ENCODE data around the gene NPM1. TPM values are rescaled to one million over a fixed set of nuclear protein-coding genes. Genes with fewer than 3 reads are reported as not detected.

Gene NPM1
- total RNA-seq, 2 experiments from 2014 or later = 1,050 to 1,562 TPM

DNA sequence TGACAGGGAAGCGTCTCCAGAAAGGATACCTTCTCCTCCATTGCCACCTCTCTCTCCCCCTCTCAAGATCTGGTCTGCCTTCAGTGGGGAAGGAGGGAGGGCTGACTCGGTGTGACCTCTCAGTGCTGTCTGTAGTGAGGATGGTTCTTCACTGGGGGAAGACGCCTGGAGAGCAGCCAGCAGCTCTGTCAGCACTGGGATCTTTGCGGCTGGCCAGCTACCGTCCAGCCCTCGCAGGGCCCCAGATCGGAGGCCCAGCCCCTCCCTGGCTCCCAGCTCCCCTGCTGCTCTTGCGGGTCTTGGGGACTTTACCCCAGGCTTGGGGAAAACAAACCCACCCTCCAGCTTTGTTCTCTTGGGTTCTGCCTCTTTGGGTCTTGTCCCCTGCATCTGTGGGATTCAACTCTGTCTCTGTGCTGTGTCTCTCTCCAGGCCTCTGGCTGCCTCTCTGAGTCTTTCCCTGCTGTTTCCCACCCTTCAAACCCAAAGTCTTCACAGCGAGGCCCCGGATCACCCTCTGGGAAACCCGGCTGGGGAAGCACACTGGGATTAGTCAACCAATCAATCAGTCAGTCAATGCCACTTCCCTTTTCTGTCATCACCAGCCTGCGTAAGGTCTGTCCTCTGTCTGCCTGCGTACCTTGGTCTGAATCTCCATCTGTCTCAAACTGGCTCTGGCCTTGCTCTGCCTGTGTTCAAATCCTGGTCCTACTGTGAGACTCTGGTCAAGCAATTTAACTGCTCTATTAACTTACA, 54.8 kb downstream of the NPM1 start:
- H3K27me3 Mint-ChIP-seq = no peaks in the 10 kb centered on the region
- H3K4me3 Mint-ChIP-seq = no peak overlapping the region
- POLR2A ChIA-PET = no interaction called here
- H3K4me1 Mint-ChIP-seq = no peaks in the 10 kb centered on the region
- H3K27ac Mint-ChIP-seq = no peak overlapping the region
- H3K36me3 Mint-ChIP-seq (ENCODE audit: low read depth) = no peaks in the 10 kb centered on the region
- CTCF ChIA-PET = interaction anchor here (1.2 kb wide), 1 partner anchor 22 kb away, joined by 3 read pairs; no protein-coding TSS in a partner anchor
- no peak for DNase-seq
- H3K9me3 Mint-ChIP-seq = no peaks in the 10 kb centered on the region

DNA sequence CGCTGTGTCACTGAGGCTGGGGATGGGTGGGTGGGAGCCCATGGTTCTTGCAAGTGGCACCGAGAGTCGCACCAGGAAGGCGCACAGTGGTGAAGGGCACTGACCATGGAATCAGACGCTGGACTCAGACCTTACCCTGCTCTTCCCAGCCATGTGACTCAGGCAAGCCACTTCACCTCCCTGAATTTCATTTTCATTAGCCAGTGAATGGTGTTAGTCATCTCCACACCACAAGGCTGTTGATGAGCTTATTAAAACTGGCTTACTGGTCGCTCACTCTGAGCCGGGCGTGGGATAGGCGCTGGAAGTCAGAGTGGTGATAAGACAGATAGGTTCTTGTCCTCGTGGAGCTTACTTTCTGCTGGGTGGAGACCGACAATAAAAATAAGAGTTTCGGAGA, 56.9 kb downstream of the NPM1 start:
- DNase-seq = no peak
- Mint-ChIP-seq H3K27me3 (peaks cover 3% of the 10 kb centered on the region), H3K27ac (no peak overlapping the region), H3K9me3 (no peaks in the 10 kb centered on the region), H3K4me3 (no peak overlapping the region), H3K36me3 (ENCODE audit: low read depth) (no peaks in the 10 kb centered on the region), H3K4me1 (no peaks in the 10 kb centered on the region)
- ChIA-PET POLR2A (no interaction called here), CTCF (interaction anchor here (0.8 kb wide), 1 partner anchor 9 kb away, joined by 3 read pairs; no protein-coding TSS in a partner anchor)

DNA sequence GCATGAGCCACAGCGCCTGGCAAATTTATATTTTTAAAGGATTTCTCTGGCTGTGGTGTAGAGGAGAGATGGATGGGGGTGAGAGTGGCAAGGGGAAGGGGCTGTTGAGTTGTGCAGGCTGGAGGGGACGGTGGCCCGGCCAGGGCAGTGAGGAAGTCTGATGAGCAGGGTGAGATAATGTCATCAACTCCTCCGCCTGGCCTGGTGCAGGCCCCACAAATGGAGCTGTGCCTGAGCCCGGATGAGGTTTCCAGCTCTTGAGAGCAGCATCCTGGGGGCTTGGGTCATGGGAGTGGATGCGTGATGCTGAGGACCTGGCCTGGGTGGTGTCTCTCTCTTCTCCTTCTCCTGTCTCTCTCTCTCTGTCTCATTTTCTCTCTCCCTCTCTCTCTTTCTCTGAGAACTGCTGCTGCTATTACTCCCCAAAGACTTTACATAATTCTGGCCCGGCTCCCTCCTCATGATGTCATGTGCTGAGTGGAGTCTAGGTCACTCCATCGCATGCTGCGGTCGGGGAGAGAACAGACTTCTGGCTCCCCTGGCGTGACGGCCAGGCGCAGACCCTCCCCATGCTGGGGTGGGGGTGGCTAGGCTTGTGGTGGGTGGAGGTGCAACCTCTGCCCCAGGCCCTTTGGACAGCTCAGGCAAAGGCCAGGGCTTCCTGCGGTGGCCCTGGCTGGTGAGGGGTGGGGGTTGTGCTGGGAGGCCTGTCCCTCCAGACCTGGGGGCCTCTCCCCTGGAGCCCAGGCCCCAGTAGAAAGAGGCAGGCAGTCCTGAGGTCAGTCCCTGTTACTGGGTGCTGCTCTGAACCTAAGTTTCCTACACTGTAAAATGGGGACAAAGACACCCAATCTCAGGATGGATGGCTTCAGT, 58.2 kb downstream of the NPM1 start:
- Mint-ChIP-seq H3K9me3 (no peaks in the 10 kb centered on the region), H3K4me3 (no peak overlapping the region), H3K27me3 (peaks cover 11% of the 10 kb centered on the region), H3K4me1 (no peaks in the 10 kb centered on the region), H3K36me3 (ENCODE audit: low read depth) (no peaks in the 10 kb centered on the region), H3K27ac (no peak overlapping the region)
- no peak for DNase-seq
- CTCF ChIA-PET = no interaction called here
- POLR2A ChIA-PET = no interaction called here

DNA sequence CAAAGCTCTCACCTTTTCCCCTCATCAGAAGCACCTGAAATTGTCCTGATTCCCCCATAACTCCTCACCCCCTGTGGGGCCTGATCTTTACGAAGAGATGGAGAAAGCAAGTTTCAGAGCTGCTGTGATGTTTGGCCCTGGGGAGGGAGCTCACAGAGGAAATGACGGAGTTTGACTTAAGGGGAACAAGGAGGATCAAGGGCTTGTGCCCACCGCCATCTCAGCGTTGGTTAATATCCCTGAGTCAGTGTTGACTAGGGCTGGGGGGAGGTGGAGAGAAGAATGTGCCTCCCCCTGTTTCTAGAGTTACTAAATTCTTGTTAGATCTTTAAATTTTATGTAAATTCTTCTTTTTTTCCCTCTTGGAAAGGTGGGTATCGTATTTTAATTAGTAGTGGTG, 59.6 kb downstream of the NPM1 start:
- Mint-ChIP-seq H3K4me1 (peaks cover 3% of the 10 kb centered on the region), H3K4me3 (no peak overlapping the region), H3K27me3 (peaks cover 19% of the 10 kb centered on the region), H3K9me3 (no peaks in the 10 kb centered on the region), H3K27ac (no peak overlapping the region), H3K36me3 (ENCODE audit: low read depth) (no peaks in the 10 kb centered on the region)
- DNase-seq = no peak
- ChIA-PET CTCF (no interaction called here), POLR2A (no interaction called here)

DNA sequence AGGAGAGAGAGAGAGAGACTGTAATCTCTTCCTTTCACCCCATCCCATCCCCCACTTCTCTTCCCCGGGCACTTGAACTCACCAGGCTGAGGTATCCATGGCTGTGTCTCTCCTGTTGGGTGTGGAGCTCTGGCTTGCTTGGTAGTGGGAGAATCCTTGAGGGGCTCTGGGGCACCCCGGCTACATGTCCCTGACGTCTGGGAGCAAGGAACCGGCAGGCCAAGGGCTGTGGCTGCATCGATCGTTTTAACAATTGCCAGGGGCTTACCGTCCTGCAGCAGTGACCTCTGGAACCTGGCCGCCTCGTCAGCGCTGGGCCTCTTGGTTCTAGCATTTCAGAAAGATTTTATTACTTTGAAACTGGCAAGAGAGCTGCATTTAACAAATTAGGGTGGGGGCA, 61.8 kb downstream of the NPM1 start:
- no peaks in the 10 kb centered on the region for H3K36me3 Mint-ChIP-seq (ENCODE audit: low read depth)
- no peak for DNase-seq
- POLR2A ChIA-PET = no interaction called here
- H3K4me1 Mint-ChIP-seq = peaks cover 3% of the 10 kb centered on the region
- H3K27me3 Mint-ChIP-seq = peaks cover 27% of the 10 kb centered on the region
- CTCF ChIA-PET = no interaction called here
- no peaks in the 10 kb centered on the region for H3K9me3 Mint-ChIP-seq
- no peak overlapping the region for H3K4me3 Mint-ChIP-seq
- H3K27ac Mint-ChIP-seq = no peak overlapping the region

DNA sequence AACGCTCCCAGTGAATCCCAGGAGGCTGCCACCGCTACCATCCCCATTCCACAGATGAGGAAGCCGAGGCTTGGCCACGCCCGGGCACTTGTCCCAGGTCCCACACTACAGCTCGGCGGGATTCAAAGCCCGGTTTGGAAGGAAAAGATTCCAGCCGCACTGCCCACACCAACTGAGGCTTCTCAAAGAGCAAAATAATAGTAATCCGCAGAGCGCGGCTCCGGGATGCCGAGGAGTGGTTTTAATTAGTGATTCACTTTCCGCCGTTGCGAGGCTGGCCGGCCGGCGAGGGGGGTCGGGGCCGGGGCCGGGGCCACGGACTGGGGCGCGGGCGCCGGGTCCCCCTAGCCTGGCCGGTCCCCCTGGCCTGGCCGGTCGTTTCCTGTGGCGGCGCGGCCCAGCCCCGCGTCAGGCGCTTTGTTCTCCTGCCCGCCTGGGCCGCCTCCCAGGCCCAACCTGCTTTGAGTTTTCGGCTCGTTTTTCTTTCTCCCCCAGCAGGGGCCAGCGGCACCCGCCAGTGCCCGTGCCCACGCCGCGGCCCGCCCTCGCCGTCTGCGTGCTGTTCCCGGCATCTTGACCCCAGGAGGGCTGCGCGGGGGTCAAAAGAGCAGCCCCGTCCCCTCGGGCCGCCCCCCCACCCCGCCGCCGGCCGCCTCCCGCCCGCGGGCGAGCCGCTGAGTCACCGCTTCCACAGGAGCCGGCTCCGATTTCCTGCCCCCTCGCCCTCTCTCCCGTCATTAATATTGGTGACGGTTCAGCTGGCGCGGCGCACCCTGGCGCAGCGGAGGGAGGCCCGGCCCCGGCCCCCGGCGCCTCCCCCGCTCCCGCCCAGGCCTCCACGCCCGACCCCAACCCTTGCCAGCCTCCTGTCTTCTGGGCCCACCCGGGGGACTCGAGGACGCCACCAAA, 63.0 kb downstream of the NPM1 start:
- peaks cover 27% of the 10 kb centered on the region for H3K27me3 Mint-ChIP-seq
- no peaks in the 10 kb centered on the region for H3K9me3 Mint-ChIP-seq
- no peak for DNase-seq
- H3K36me3 Mint-ChIP-seq (ENCODE audit: low read depth) = no peaks in the 10 kb centered on the region
- H3K4me1 Mint-ChIP-seq = peaks cover 3% of the 10 kb centered on the region
- CTCF ChIA-PET = no interaction called here
- POLR2A ChIA-PET = no interaction called here
- no peak overlapping the region for H3K27ac Mint-ChIP-seq
- no peak overlapping the region for H3K4me3 Mint-ChIP-seq

DNA sequence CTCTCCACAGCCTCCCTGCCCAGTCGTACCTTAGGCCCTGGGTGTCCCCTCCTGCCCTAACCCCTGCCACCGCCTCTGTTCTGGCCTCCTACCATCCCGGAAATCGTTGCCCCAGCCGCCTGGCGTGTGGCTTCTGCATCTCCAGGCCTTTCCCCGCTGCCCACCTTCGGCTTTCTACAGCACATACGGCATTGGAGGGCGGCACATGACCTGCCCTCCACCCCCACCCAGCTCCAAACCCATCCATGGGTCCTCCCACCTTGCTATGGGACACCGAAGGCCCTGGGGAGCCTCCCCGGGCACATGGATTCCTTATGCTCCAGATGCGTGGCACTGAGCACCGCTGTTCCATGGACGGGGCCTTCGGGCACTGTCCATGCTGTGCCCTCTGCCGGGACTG, 63.8 kb downstream of the NPM1 start:
- POLR2A ChIA-PET = no interaction called here

DNA sequence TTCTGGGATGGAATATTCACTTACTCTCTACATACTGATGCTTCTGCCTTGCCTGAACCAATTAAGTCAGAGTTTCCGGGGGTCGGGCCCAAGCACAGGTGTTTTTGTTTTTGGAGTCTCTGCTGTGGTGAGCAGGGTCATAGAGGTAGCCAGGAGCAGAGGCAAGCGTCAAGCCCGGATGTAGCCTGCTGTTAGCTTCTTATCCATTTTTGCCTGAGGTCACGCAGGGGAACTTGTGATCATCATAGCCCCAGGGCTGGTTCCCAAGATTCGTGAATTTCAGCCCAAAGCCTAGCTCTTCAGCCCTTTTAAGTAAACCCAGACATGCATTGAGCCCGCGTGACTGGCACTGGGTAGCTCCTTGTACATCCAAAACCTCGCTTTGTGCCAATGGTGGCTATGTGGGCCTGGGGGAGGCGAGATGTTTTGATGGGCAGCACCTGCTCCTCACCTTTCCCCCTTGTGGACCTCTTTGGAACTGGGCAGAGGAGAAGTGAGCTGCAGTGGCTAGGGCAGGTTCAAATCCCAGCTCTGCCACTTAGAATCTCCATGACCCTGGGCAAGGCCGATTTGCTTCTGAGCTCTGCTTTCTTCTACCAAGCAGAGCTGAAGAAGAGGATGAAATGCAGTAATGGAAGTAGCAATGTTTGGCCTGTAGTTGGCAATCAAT, 65.5 kb downstream of the NPM1 start:
- POLR2A ChIA-PET = no interaction called here
- H3K9me3 Mint-ChIP-seq = no peaks in the 10 kb centered on the region
- H3K27me3 Mint-ChIP-seq = peaks cover 27% of the 10 kb centered on the region
- no peak overlapping the region for H3K4me3 Mint-ChIP-seq
- peaks cover 3% of the 10 kb centered on the region for H3K4me1 Mint-ChIP-seq
- no peak overlapping the region for H3K27ac Mint-ChIP-seq
- no peaks in the 10 kb centered on the region for H3K36me3 Mint-ChIP-seq (ENCODE audit: low read depth)
- CTCF ChIA-PET = interaction anchor here (1.4 kb wide), 1 partner anchor 30 kb away, joined by 3 read pairs; no protein-coding TSS in a partner anchor
- DNase-seq = no peak

More for the DNA sequence above, 63.8 kb downstream of the NPM1 start:
- Mint-ChIP-seq H3K27me3 (peaks cover 27% of the 10 kb centered on the region), H3K27ac (no peak overlapping the region), H3K36me3 (ENCODE audit: low read depth) (no peaks in the 10 kb centered on the region), H3K4me3 (peak overlapping the region; percentile 26), H3K4me1 (peaks cover 3% of the 10 kb centered on the region), H3K9me3 (no peaks in the 10 kb centered on the region)
- CTCF ChIA-PET = no interaction called here
- no peak for DNase-seq

DNA sequence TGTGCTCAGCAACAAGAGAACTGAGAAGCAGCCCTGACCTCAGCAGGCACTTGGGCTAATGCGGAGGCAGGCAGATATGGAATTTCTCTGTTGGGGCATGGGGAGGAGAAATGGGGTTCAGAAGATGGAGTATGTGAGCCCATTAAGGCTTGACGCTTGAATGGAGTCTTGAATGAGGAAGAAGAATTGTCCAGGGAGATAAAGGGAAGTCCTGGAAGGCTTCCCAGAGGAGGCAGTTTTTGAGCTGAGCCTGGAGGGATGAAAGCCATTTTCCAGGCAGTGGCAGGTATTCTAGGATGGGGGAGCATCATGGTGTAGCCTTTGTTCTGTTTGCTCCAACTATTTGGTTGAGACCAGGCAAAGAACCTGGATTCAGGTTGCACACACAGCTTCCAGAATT, 66.3 kb downstream of the NPM1 start:
- Mint-ChIP-seq H3K27ac (no peak overlapping the region), H3K27me3 (peaks cover 27% of the 10 kb centered on the region), H3K9me3 (no peaks in the 10 kb centered on the region), H3K4me1 (peaks cover 3% of the 10 kb centered on the region), H3K4me3 (no peak overlapping the region), H3K36me3 (ENCODE audit: low read depth) (no peaks in the 10 kb centered on the region)
- no peak for DNase-seq
- ChIA-PET CTCF (interaction anchor here (0.6 to 1.4 kb wide), 2 partner anchors 31 to 333 kb away, joined by 3 to 4 read pairs; no protein-coding TSS in a partner anchor), POLR2A (no interaction called here)

DNA sequence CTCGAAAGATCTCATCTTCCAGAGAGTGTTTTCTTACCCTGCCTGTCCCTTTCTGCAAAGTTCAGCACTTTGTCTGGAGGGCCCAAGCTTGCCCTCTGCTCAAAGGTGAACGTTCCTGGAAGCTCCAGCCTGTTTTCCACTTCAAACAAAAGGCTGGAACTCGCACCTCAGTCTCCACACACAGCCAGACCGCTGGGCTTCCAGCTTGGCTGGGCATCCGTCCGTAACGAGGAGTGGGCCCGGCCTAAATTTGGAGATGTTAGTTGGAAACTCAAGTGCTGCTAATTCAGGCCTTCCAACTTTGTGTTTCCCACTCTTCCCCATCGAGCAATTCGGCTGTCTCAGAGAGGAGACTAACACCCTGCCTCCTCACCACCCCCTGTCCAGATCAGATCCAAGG, 66.9 kb downstream of the NPM1 start:
- Mint-ChIP-seq H3K36me3 (ENCODE audit: low read depth) (no peaks in the 10 kb centered on the region), H3K27me3 (peaks cover 24% of the 10 kb centered on the region), H3K9me3 (no peaks in the 10 kb centered on the region), H3K4me1 (peaks cover 3% of the 10 kb centered on the region), H3K27ac (no peak overlapping the region), H3K4me3 (no peak overlapping the region)
- ChIA-PET POLR2A (interaction anchor here (0.6 kb wide), 1 partner anchor 282 kb away, joined by 3 read pairs; no protein-coding TSS in a partner anchor), CTCF (no interaction called here)
- DNase-seq = no peak

DNA sequence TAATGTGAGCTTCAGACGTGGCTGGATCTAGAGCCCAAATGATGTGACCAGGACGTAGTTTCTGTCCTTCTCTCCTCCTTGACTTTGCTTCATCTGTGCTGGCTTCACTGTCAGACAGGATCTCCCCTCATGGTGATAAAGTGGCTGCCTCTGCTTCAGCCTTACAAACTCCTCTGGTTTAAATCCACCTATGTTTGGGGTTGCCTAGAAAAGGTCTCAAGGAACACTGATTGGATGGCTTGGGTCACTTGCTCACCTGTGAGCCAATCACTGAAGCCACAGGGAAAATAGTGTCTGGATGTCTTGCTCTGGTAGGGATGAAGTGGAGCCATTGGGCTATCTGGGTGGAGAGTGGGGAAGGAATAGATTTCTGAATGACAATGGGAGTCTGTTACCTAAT, 67.9 kb downstream of the NPM1 start:
- Mint-ChIP-seq H3K9me3 (no peaks in the 10 kb centered on the region), H3K4me1 (peaks cover 3% of the 10 kb centered on the region), H3K27me3 (peaks cover 15% of the 10 kb centered on the region), H3K4me3 (no peak overlapping the region), H3K27ac (no peak overlapping the region), H3K36me3 (ENCODE audit: low read depth) (no peaks in the 10 kb centered on the region)
- ChIA-PET CTCF (no interaction called here), POLR2A (no interaction called here)
- DNase-seq = no peak

DNA sequence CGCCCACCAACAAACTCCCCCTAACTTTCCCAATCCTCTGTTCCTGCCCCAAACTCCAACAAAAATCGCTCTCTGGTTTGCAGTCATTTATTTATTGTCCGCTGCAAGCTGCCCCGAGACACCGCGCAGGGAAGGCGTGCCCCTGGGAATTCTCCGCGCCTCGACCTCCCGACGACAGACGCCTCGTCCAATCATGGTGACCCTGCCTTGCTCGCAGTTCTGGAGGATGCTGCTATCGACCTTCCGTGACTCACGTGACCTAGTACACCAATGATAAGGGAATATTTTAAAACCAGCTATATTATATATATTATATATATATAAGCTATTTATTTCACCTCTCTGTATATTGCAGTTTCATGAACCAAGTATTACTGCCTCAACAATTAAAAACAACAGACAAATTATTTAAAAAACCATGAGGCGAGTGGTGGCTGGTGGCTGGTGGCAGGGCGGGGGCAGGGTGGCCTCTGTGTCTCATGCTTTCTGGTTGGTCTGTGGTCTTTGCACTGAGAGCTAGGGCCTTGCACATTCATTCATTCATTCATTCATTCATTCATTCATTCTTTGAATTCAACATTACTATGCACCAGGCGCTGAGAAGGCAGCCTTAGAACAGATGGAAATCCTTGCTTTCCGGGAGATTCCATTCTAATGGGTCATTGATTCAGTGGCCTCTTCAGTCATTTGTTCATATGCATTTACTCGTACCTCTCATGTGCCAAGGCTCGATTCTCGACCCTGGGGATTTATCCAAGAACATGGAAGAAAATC, 69.7 kb downstream of the NPM1 start:
- no peaks in the 10 kb centered on the region for H3K36me3 Mint-ChIP-seq (ENCODE audit: low read depth)
- no peaks in the 10 kb centered on the region for H3K9me3 Mint-ChIP-seq
- no peaks in the 10 kb centered on the region for H3K4me1 Mint-ChIP-seq
- H3K4me3 Mint-ChIP-seq = no peak overlapping the region
- POLR2A ChIA-PET = no interaction called here
- CTCF ChIA-PET = no interaction called here
- DNase-seq = no peak
- H3K27me3 Mint-ChIP-seq = peaks cover 7% of the 10 kb centered on the region
- no peak overlapping the region for H3K27ac Mint-ChIP-seq
